HL-60 (cell line): ENCODE results near the gene LMF2.
"Not testable (repeated sequence)": the region's sequence is repeated elsewhere in the genome, so short reads cannot be mapped to it uniquely, and the experiment has no call there.

ENCODE experiments used
- DNase-seq, 2 experiments: peaks; one replicate each; pipeline ENCODE4 v3.0.0-alpha.2; 2010 to 2020; ENCODE audit warnings: low read depth in 1 of 2, low spot score in 1 of 2
- H3K27ac ChIP-seq: fragments of 250-450 bp; sonication (Bioruptor Pico); replicated peaks from 2 replicates; pipeline ENCODE4 v1.5.1; 2020; ENCODE audit warnings: mild to moderate bottlenecking, moderate library complexity
- H3K27me3 ChIP-seq: fragments of 250-450 bp; sonication (Bioruptor Pico); 2 replicates; pipeline ENCODE4 v1.5.1; 2021; ENCODE audit warnings: mild to moderate bottlenecking, moderate library complexity; ENCODE audit not compliant: insufficient read depth, poor library complexity, severe bottlenecking
- H3K4me3 ChIP-seq: replicated peaks from 2 replicates; pipeline ENCODE4 v1.5.1; 2011; ENCODE audit warnings: mild to moderate bottlenecking, control low read depth, low read length; ENCODE audit not compliant: insufficient read depth
- CTCF ChIP-seq: IDR thresholded peaks from one replicate; pipeline ENCODE4 v1.5.1; 2011; ENCODE audit warnings: low read length, control low read depth, inconsistent platforms; ENCODE audit not compliant: insufficient read depth
- GABPA ChIP-seq: IDR thresholded peaks from 2 replicates; pipeline ENCODE4 v1.6.1; 2012; ENCODE audit warnings: low read depth
- POLR2AphosphoS5 ChIP-seq: IDR thresholded peaks from 2 replicates; pipeline ENCODE4 v1.6.1; 2012; ENCODE audit warnings: low read depth
- REST ChIP-seq: IDR thresholded peaks from 2 replicates; pipeline ENCODE4 v1.6.1; 2012; ENCODE audit warnings: low read depth; ENCODE audit not compliant: insufficient replicate concordance
- SPI1 ChIP-seq: IDR thresholded peaks from 2 replicates; pipeline ENCODE4 v1.6.1; 2012; ENCODE audit warnings: low read depth, mild to moderate bottlenecking, borderline replicate concordance

Gene LMF2

GRCh38 chr22:50521710-50522109, 14.2 kb upstream of the LMF2 start:
- no peaks in the 10 kb centered on the region for H3K27me3 ChIP-seq
- TF ChIP-seq GABPA (no peak), POLR2AphosphoS5 (no peak), CTCF (no peak), SPI1 (no peak), REST (no peak)
- DNase-seq, result no peak

GRCh38 chr22:50520826-50521453, 13.4 kb upstream of the LMF2 start:
- Histone ChIP-seq H3K27ac (no peak overlapping the region), H3K4me3 (no peak overlapping the region), H3K27me3 (no peaks in the 10 kb centered on the region)
- TF ChIP-seq REST, result no peak
- no peak for TF ChIP-seq CTCF
- no peak for TF ChIP-seq SPI1
- no peak for TF ChIP-seq GABPA
- no peak for TF ChIP-seq POLR2AphosphoS5
- no peak for DNase-seq

More at GRCh38 chr22:50521710-50522109, 14.2 kb upstream of the LMF2 start:
- Histone ChIP-seq H3K4me3 (no peak overlapping the region), H3K27ac (no peak overlapping the region)

- DNase-seq, H3K27ac ChIP-seq, H3K4me3 ChIP-seq, H3K27me3 ChIP-seq: not testable (repeated sequence)
Observed at GRCh38 chr22:50520184-50520583, 12.7 kb upstream of the LMF2 start.

GRCh38 chr22:50519151-50519550, 11.6 kb upstream of the LMF2 start:
- TF ChIP-seq GABPA (no peak), SPI1 (no peak), POLR2AphosphoS5 (no peak), CTCF (no peak), REST (no peak)
- H3K27me3 ChIP-seq, result no peaks in the 10 kb centered on the region
- no peak overlapping the region for H3K4me3 ChIP-seq
- DNase-seq, result no peak
- no peak overlapping the region for H3K27ac ChIP-seq
